ENCODE measurements around the gene KIF13A. TPM values are rescaled to one million over a fixed set of nuclear protein-coding genes. Genes with fewer than 3 reads are reported as not detected.

The KIF13A gene
- total RNA-seq, 1 donor = 86.8 TPM

DNA sequence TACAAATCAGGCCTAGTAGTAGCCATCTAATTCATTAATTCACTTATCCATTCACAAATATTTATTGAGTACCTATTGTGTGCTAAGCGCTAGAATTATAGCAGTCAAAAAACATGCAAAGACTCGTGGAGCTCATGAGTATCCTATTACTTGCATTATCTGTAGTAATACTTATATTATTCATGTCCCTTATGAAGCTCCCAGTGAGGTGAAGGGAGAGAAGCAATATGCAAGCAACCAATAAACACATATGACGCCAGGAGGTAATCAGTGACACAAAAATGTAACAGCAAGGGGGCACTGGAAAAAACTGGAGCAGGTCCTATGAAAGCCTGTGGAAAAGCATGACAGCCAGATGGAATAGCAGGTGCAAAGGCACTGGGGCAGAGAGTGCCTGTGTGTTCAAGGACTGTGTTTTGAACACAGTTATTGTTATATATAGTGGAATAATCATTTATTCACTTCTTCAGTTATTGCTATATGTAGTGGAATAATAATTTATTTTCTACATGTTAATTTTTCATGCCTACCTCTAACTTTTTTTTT lies 109.5 kb downstream of the KIF13A start:
- no peak for TF ChIP-seq CTCF (IDR thresholded peaks at IDR 0.05; ENCODE audit: insufficient read depth, low read length)
- H3K4me3 ChIP-seq (ENCODE audit: low read depth, low read length) = no peak overlapping the region
- DNase-seq (ENCODE audit: low read depth) = no peak

DNA sequence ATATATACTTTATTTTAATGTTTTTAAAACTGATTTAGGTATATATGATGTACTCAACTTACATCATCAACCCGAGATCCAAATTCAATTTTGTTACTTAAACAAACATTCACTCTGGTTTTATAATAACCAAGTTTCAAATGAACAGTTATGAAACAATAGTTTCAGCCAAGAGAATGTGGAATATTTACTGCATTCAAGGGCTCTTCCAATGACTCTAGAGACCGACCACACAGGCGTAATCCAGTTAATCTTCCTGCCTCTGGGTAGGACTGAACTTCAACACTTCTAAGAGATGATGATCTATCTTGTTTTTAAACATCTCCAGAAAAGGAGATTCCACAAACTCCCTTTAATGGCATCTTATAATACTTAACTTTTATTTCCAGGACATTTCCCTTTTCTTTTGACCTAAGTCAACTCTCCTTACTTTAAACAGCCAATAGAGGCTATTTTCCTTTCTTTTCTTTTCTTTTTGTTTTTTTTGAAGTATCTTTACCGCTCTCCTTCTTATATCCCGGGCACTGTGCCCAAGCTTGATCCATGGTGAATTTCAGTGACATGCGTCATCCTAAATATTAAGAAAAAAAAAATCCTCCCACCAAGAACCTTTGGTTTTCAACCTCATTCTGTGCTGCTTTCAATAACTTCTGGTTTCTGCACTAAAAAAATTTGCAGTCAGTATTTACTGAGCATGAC lies 110.1 kb downstream of the KIF13A start:
- H3K4me3 ChIP-seq (ENCODE audit: low read depth, low read length) = no peak overlapping the region
- DNase-seq (ENCODE audit: low read depth) = peak; percentile 82
- TF ChIP-seq CTCF (IDR thresholded peaks at IDR 0.05; ENCODE audit: insufficient read depth, low read length) = no peak

DNA sequence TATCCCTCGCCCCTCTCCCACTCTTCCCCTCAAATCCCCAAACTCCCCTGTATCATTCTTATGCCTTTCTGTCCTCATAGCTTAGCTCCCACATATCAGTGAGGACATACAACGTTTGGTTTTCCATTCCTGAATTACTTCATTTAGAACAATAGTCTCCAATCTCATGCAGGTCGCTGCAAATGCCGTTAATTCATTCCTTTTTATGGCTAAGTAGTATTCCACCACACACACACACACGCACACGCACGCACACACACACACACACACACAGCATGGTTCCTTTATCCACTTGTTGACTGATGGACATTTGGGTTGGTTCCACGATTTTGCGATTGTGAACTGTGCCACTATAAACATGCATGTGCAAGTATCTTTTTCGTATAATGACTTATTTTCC lies 112.7 kb downstream of the KIF13A start:
- TF ChIP-seq CTCF (IDR thresholded peaks at IDR 0.05; ENCODE audit: insufficient read depth, low read length) = no peak
- no peak for DNase-seq (ENCODE audit: low read depth)
- H3K4me3 ChIP-seq (ENCODE audit: low read depth, low read length) = no peak overlapping the region

GRCh38 chr6:17872908-17873307 lies 114.5 kb downstream of the KIF13A start:
- H3K4me3 ChIP-seq (ENCODE audit: low read depth, low read length) = no peak overlapping the region
- DNase-seq (ENCODE audit: low read depth) = no peak
- no peak for TF ChIP-seq CTCF (IDR thresholded peaks at IDR 0.05; ENCODE audit: insufficient read depth, low read length)

DNA sequence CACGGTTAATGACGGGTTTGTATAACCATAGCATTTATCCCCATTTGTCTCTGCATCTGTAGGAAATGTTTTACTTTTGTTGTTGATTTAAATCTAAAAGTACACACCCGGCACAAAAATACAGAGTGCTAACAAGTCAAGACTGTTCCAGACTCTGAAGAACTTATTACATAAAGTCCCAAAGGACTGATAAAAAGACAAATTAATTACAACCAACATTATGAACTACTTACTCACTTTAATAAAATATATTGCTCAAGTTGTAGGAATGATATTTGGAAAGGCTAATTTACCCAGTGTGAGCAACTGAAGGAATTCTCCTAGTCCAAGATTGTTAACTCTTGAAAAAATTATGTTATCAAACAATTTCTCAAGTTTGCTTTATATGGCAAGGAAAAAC lies 115.6 kb downstream of the KIF13A start:
- no peak for TF ChIP-seq CTCF (IDR thresholded peaks at IDR 0.05; ENCODE audit: insufficient read depth, low read length)
- no peak overlapping the region for H3K4me3 ChIP-seq (ENCODE audit: low read depth, low read length)
- peak; percentile 50 for DNase-seq (ENCODE audit: low read depth)

DNA sequence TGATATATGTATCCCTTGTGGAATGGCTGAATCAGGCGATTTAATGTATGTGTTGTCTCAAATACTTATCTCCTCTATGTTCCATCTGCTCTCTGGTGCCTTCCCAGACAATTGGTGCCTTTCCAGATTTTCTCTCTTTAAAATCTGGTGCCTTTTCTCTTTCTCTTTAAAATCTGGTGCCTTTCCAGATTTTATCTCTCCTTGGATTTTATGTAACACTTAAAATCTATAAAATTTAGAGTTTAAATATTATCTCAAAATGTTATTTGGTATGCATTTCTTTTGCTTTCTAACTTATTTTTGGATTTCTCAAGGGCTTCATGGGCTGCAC lies 116.3 kb downstream of the KIF13A start:
- no peak overlapping the region for H3K4me3 ChIP-seq (ENCODE audit: low read depth, low read length)
- TF ChIP-seq CTCF (IDR thresholded peaks at IDR 0.05; ENCODE audit: insufficient read depth, low read length) = no peak
- DNase-seq (ENCODE audit: low read depth) = no peak
